HG03139 (cell line): ENCODE data around the gene RGS18.
"Not testable (repeated sequence)": the region's sequence is repeated elsewhere in the genome, so short reads cannot be mapped to it uniquely, and the experiment has no call there.

Experiments used
- ATAC-seq: cut with Tn5 transposase; IDR thresholded peaks from one replicate; pipeline ENCODE4 v1.9.1; 2021; ENCODE audit not compliant: unreplicated experiment

Gene RGS18

GRCh38 chr1:192165002-192165401 is 6.7 kb downstream of the RGS18 start:
- not testable (repeated sequence) for ATAC-seq

- ATAC-seq, result no peak
Measured at GRCh38 chr1:192167011-192167410, 8.7 kb downstream of the RGS18 start.

- ATAC-seq, result no peak
Measured at GRCh38 chr1:192167911-192168700, 9.8 kb downstream of the RGS18 start.

GRCh38 chr1:192168964-192169363 is 10.7 kb downstream of the RGS18 start:
- ATAC-seq, result no peak

- ATAC-seq, result no peak
Measured at GRCh38 chr1:192170196-192170984, 12.1 kb downstream of the RGS18 start.

GRCh38 chr1:192171123-192171522 is 12.9 kb downstream of the RGS18 start:
- no peak for ATAC-seq

GRCh38 chr1:192175971-192176370 is 17.7 kb downstream of the RGS18 start:
- no peak for ATAC-seq

GRCh38 chr1:192183788-192184187 is 25.5 kb downstream of the RGS18 start:
- ATAC-seq, result no peak

- no peak for ATAC-seq
Measured at GRCh38 chr1:192186197-192186596, 27.9 kb downstream of the RGS18 start.

- ATAC-seq, result no peak
Measured at GRCh38 chr1:192190066-192190465, 31.8 kb downstream of the RGS18 start.

GRCh38 chr1:192201303-192201702 is 43.0 kb downstream of the RGS18 start:
- no peak for ATAC-seq

- no peak for ATAC-seq
Measured at GRCh38 chr1:192224396-192224795, 66.1 kb downstream of the RGS18 start.

- ATAC-seq, result no peak
Measured at GRCh38 chr1:192224846-192225245, 66.6 kb downstream of the RGS18 start.

- ATAC-seq, result no peak
Measured at GRCh38 chr1:192225266-192225665, 67.0 kb downstream of the RGS18 start.

- ATAC-seq, result no peak
Measured at GRCh38 chr1:192225703-192226102, 67.4 kb downstream of the RGS18 start.

- no peak for ATAC-seq
Measured at GRCh38 chr1:192227330-192227729, 69.1 kb downstream of the RGS18 start.

GRCh38 chr1:192227980-192228379 is 69.7 kb downstream of the RGS18 start:
- ATAC-seq, result not testable (repeated sequence)

- no peak for ATAC-seq
Measured at GRCh38 chr1:192232817-192233417, 74.7 kb downstream of the RGS18 start.

- ATAC-seq, result no peak
Measured at GRCh38 chr1:192235127-192235526, 76.9 kb downstream of the RGS18 start.
